Common myeloid progenitor, CD34-positive (primary cell): ENCODE data around the gene ZDHHC14.

Experiments used
- CTCF ChIA-PET: fragments of 350-600 bp; sonication (Branson Sonifier 250); formaldehyde crosslinking; loops from one replicate; lab custom pipeline; 2021; ENCODE audit warnings: antibody characterized with exemption; lab: Charles Lee
- POLR2A ChIA-PET: fragments of 350-600 bp; sonication (Branson Sonifier 250); formaldehyde crosslinking; loops from one replicate; lab custom pipeline; 2021; ENCODE audit warnings: antibody characterized with exemption; lab: Charles Lee
- DNase-seq, 3 donors: peaks; one replicate each; pipeline versions ENCODE4 v3.0.0 to v3.0.0-alpha.2; 2013
- H3K27ac ChIP-seq, 2 experiments: 1 replicate in 1 of 2; 2 replicates in 1 of 2; pipeline ENCODE4 v1.7.0; 2013; ENCODE audit warnings: inconsistent platforms in 2 of 2, low read length in 2 of 2, mild to moderate bottlenecking in 2 of 2, low read depth in 1 of 2, moderate library complexity in 1 of 2; ENCODE audit not compliant: severe bottlenecking in 2 of 2, insufficient read depth in 1 of 2, poor library complexity in 1 of 2
- H3K27me3 ChIP-seq, 5 experiments: replicated peaks in 2 of 5; 1 replicate in 3 of 5; 2 replicates in 2 of 5; pipeline versions ENCODE4 v1.6.1 to v1.7.0; 2013; ENCODE audit warnings: low read length in 4 of 5, mild to moderate bottlenecking in 2 of 5, moderate library complexity in 2 of 5, inconsistent platforms in 1 of 5; ENCODE audit not compliant: insufficient read depth in 5 of 5, control insufficient read depth in 4 of 5
- H3K36me3 ChIP-seq, 4 experiments: 1 replicate in 2 of 4; 2 replicates in 2 of 4; pipeline versions ENCODE4 v1.6.1 to v1.7.0; 2013; ENCODE audit warnings: low read length in 3 of 4, control low read depth in 1 of 4, mild to moderate bottlenecking in 1 of 4; ENCODE audit not compliant: control insufficient read depth in 4 of 4, insufficient read depth in 4 of 4
- H3K4me1 ChIP-seq, 4 experiments: 1 replicate in 3 of 4; 2 replicates in 1 of 4; pipeline versions ENCODE4 v1.6.1 to v1.7.1; 2013; ENCODE audit warnings: low read length in 3 of 4, mild to moderate bottlenecking in 3 of 4, control low read depth in 1 of 4, inconsistent platforms in 1 of 4, moderate library complexity in 1 of 4; ENCODE audit not compliant: control insufficient read depth in 4 of 4, insufficient read depth in 4 of 4; ENCODE audit errors: control extremely low read depth in 1 of 4
- H3K4me3 ChIP-seq, 7 experiments: 1 replicate in 4 of 7; 2 replicates in 3 of 7; pipeline versions ENCODE4 v1.5.1 to v1.7.0; 2013; ENCODE audit warnings: mild to moderate bottlenecking in 7 of 7, low read length in 6 of 7, moderate library complexity in 6 of 7, inconsistent platforms in 2 of 7, low read depth in 2 of 7, control low read depth in 1 of 7; ENCODE audit not compliant: insufficient read depth in 4 of 7, control insufficient read depth in 1 of 7; ENCODE audit errors: extremely low read depth in 1 of 7
- H3K9me3 ChIP-seq, 5 experiments: 1 replicate in 4 of 5; 2 replicates in 1 of 5; pipeline versions ENCODE4 v1.6.1 to v1.7.1; 2013; ENCODE audit warnings: low read length in 4 of 5, mild to moderate bottlenecking in 2 of 5, inconsistent platforms in 1 of 5, low read depth in 1 of 5, moderate library complexity in 1 of 5; ENCODE audit not compliant: control insufficient read depth in 4 of 5, insufficient read depth in 2 of 5; ENCODE audit errors: control extremely low read depth in 1 of 5
- WGBS: methylation state at CpG from one replicate; pipeline ENCODE4 v1.1.5; 2013; ENCODE audit not compliant: insufficient coverage; 5-methylcytosine and 5-hydroxymethylcytosine counted together

The ZDHHC14 gene

GRCh38 chr6:157568702-157569101 is 187.7 kb downstream of the ZDHHC14 start:
- Histone ChIP-seq H3K27me3 (no peaks in the 10 kb centered on the region), H3K4me3 (no peak overlapping the region), H3K36me3 (no peaks in the 10 kb centered on the region), H3K4me1 (peaks cover 0 to 11% (median 7%) of the 10 kb centered on the region in 4 experiments), H3K9me3 (peaks cover 0 to 3% (median 0%) of the 10 kb centered on the region in 5 experiments), H3K27ac (no peak overlapping the region)
- CTCF ChIA-PET, result interaction anchor here (1.1 to 1.2 kb wide), 3 partner anchors 18 to 159 kb away, joined by 3 to 4 read pairs (median 3); no protein-coding TSS in a partner anchor
- no peak for DNase-seq
- POLR2A ChIA-PET, result no interaction called here
- WGBS, result no CpG with 5 or more reads among the region's 1 CpG

- peaks cover 0 to 3% (median 0%) of the 10 kb centered on the region in 5 experiments for H3K9me3 ChIP-seq
- WGBS, result no CpG with 5 or more reads among the region's 3 CpGs
- H3K27me3 ChIP-seq, result no peaks in the 10 kb centered on the region
- H3K4me3 ChIP-seq, result no peak overlapping the region
- H3K36me3 ChIP-seq, result no peaks in the 10 kb centered on the region
- ChIA-PET CTCF (interaction anchor here (1.1 to 1.2 kb wide), 3 partner anchors 17 to 160 kb away, joined by 3 to 4 read pairs (median 3); no protein-coding TSS in a partner anchor), POLR2A (no interaction called here)
- no peak overlapping the region for H3K27ac ChIP-seq
- H3K4me1 ChIP-seq, result peaks cover 0 to 11% (median 7%) of the 10 kb centered on the region in 4 experiments
- peak; percentile 11 to 76 (median 64) for DNase-seq
These were observed 188.6 kb downstream of the ZDHHC14 start for GRCh38 chr6:157569543-157569942.

GRCh38 chr6:157570104-157570503 is 189.1 kb downstream of the ZDHHC14 start:
- Histone ChIP-seq H3K36me3 (no peaks in the 10 kb centered on the region), H3K27ac (no peak overlapping the region), H3K4me1 (peaks cover 0 to 11% (median 8%) of the 10 kb centered on the region in 4 experiments), H3K9me3 (peaks cover 0 to 3% (median 0%) of the 10 kb centered on the region in 5 experiments), H3K27me3 (no peaks in the 10 kb centered on the region), H3K4me3 (no peak overlapping the region)
- ChIA-PET POLR2A (no interaction called here), CTCF (interaction anchor here (0.9 kb wide), 1 partner anchor 45 kb away, joined by 4 read pairs; no protein-coding TSS in a partner anchor)
- 93% methylated on average over 3 of the region's 4 CpGs for WGBS
- DNase-seq, result no peak

GRCh38 chr6:157570752-157571151 is 189.8 kb downstream of the ZDHHC14 start:
- CTCF ChIA-PET, result interaction anchor here (0.7 to 0.9 kb wide), 3 partner anchors 22 to 98 kb away, joined by 3 to 4 read pairs (median 3); no protein-coding TSS in a partner anchor
- DNase-seq, result no peak
- POLR2A ChIA-PET, result no interaction called here
- Histone ChIP-seq H3K27ac (no peak overlapping the region), H3K9me3 (peaks cover 0 to 3% (median 0%) of the 10 kb centered on the region in 5 experiments), H3K27me3 (no peaks in the 10 kb centered on the region), H3K36me3 (no peaks in the 10 kb centered on the region), H3K4me1 (peaks cover 0 to 11% (median 8%) of the 10 kb centered on the region in 4 experiments), H3K4me3 (no peak overlapping the region)

- ChIA-PET CTCF (interaction anchor here (0.7 to 0.9 kb wide), 4 partner anchors 22 to 213 kb away, joined by 3 to 4 read pairs (median 3); no protein-coding TSS in a partner anchor), POLR2A (no interaction called here)
- H3K4me3 ChIP-seq, result no peak overlapping the region
- H3K9me3 ChIP-seq, result peaks cover 0 to 3% (median 0%) of the 10 kb centered on the region in 5 experiments
- no peak overlapping the region for H3K27ac ChIP-seq
- no peaks in the 10 kb centered on the region for H3K27me3 ChIP-seq
- peaks cover 0 to 11% (median 8%) of the 10 kb centered on the region in 4 experiments for H3K4me1 ChIP-seq
- no peaks in the 10 kb centered on the region for H3K36me3 ChIP-seq
- no peak for DNase-seq
- WGBS, result 100% methylated on average over 2 of the region's 4 CpGs
These were observed 190.3 kb downstream of the ZDHHC14 start for GRCh38 chr6:157571269-157571668.

- peaks cover 0 to 11% (median 8%) of the 10 kb centered on the region in 4 experiments for H3K4me1 ChIP-seq
- ChIA-PET CTCF (interaction anchor here (0.8 kb wide), 1 partner anchor 214 kb away, joined by 3 read pairs; no protein-coding TSS in a partner anchor), POLR2A (no interaction called here)
- no peaks in the 10 kb centered on the region for H3K27me3 ChIP-seq
- DNase-seq, result no peak
- no peak overlapping the region for H3K27ac ChIP-seq
- no peak overlapping the region for H3K4me3 ChIP-seq
- peaks cover 0 to 3% (median 0%) of the 10 kb centered on the region in 5 experiments for H3K9me3 ChIP-seq
- WGBS, result 94% methylated on average over 4 of the region's 5 CpGs
- H3K36me3 ChIP-seq, result no peaks in the 10 kb centered on the region
These were observed 191.0 kb downstream of the ZDHHC14 start for GRCh38 chr6:157571950-157572349.

- no peaks in the 10 kb centered on the region for H3K36me3 ChIP-seq
- CTCF ChIA-PET, result interaction anchor here (1.4 kb wide), 1 partner anchor 13 kb away, joined by 3 read pairs; no protein-coding TSS in a partner anchor
- no peak for DNase-seq
- no peaks in the 10 kb centered on the region for H3K27me3 ChIP-seq
- no peak overlapping the region for H3K27ac ChIP-seq
- peaks cover 0 to 6% (median 0%) of the 10 kb centered on the region in 5 experiments for H3K9me3 ChIP-seq
- H3K4me1 ChIP-seq, result peaks cover 0 to 8% (median 5%) of the 10 kb centered on the region in 4 experiments
- WGBS, result 83% methylated on average over 3 of the region's 5 CpGs
- POLR2A ChIA-PET, result no interaction called here
- no peak overlapping the region for H3K4me3 ChIP-seq
These were observed 193.9 kb downstream of the ZDHHC14 start for GRCh38 chr6:157574851-157575424.
